HG03135 (cell line): ENCODE results near the gene GIGYF1.
"Not testable (repeated sequence)": the region's sequence is repeated elsewhere in the genome, so short reads cannot be mapped to it uniquely, and the experiment has no call there.

Experiments
- ATAC-seq: cut with Tn5 transposase; IDR thresholded peaks from one replicate; pipeline ENCODE4 v1.9.1; 2021; ENCODE audit warnings: mild to moderate bottlenecking, moderate library complexity; ENCODE audit not compliant: unreplicated experiment

Gene GIGYF1

GRCh38 chr7:100673302-100673941 is 20.6 kb downstream of the GIGYF1 start, which contains the start of gene GNB2:
Gene GNB2 (plus strand): TSS chr7:100673740. CDS start chr7:100676266, 2,526 bp downstream.
- peak; percentile 50 for ATAC-seq

DNA sequence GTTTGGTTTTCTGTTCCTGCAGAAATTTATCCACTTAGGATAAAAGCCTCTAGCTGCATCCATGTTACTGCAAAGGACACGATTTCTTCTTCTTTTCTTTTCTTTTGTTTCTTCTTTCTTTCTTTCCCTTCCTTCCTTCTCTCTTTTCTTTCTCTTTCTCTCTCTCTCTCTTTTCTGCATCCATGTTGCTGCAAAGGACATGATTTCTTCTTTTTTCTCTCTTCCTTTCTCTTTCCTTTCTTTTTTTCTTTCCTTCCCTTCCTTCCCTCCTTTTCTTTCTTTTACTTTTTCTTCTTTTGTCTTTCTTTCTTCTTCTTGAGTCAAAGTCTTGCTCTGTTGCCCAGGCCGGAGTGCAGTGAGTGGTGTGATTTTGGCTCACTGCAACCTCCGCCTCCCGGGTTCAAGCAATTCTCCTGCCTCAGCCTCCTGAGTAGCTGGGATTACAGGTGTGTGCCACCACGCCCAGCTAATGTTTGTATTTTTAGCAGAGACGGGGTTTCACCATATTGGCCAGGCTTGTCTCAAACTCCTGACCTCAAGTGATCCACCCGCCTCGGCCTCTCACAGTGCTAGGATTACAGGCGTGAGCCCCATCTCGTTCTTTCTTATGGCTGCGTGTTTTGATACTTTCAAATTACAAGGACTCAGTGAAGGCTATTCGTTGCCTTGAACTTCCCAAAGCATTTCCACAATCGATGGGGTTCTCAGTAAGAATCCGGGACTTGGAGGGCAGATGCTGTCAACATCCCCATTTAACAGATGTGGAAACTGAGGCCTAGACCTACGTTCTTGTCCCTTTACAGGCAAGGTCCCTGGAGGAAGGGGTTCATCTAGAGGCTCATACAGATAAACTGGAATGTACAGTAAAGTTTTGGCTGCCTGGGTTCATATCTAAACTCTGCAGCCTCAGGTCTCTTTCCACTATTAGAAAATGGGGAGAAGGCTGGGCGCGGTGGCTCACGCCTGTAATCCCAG is 22.4 kb downstream of the GIGYF1 start:
- no peak for ATAC-seq

DNA sequence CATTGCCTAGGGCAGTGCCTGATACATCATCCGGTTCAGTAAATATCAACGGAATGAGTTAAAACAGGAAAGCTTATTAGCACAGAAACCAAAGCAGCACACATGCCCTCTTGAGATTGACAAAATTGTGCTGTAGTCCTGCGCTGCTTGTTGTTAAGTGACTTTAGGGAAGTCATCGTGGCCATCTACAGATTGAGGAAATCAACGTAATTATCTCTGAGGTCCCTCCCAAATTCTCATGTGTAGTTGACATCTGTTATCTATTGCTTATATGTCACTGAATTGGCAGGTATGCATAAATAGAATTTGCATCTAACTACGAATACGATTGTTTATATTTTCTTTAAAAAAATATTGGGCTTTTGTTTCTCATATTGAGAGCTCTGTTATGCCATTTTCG is 24.0 kb downstream of the GIGYF1 start:
- ATAC-seq = no peak

- not testable (repeated sequence) for ATAC-seq
Measured at GRCh38 chr7:100669106-100669505, 24.9 kb downstream of the GIGYF1 start.

DNA sequence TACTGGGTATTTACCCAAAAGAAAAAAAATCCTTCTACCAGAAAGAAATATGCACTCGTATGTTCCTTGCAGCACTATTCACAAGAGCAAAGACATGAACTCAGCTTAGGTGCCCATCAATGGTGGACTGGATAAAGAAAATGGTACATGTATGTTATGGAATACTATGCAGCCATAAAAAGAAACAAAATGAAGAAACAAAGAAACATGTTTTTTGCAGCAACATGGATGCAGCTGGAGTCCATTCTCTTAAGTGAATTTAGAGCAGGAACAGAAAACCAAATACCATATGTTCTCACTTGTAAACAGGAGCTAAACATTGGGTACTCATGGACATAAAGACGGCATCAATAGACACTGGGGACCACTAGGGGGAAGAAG is 26.0 kb downstream of the GIGYF1 start:
- ATAC-seq = no peak

GRCh38 chr7:100667331-100668068 is 26.6 kb downstream of the GIGYF1 start:
- ATAC-seq = no peak

DNA sequence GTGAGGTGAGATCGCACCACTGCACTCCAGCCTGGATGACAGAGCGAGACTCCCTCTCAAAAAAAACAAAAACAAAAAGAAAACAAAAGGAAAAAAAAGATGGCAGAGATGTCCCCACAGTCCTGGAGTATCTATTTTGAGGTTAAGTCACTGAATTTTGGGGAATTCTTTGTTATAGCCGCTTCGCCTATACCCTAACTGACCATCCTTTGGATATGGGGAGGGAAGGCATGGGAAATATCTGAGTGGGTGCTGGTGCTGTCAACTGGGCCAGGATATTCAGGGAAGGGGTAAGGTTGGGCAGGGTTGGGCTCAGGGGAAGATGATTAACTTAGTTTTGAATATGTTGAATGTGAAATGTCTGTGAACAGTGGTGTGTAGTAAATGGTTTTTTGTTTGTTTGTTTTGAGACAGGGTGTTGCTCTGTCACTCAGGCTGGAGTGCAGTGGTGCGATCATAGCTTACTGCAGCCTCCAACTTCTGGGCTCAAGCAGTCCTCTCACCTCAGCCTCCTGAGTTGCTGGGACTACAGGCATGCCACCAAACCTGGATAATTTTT is 28.8 kb downstream of the GIGYF1 start:
- ATAC-seq = no peak

- ATAC-seq = not testable (repeated sequence)
Measured at GRCh38 chr7:100662194-100662776, 31.8 kb downstream of the GIGYF1 start.

GRCh38 chr7:100655908-100656674 is 38.0 kb downstream of the GIGYF1 start, which contains the start of gene ACTL6B:
Gene ACTL6B (minus strand): TSS chr7:100656448. CDS start chr7:100656354, 94 bp downstream.
- no peak for ATAC-seq

- ATAC-seq = no peak
Measured at GRCh38 chr7:100654908-100655831, 38.9 kb downstream of the GIGYF1 start.

DNA sequence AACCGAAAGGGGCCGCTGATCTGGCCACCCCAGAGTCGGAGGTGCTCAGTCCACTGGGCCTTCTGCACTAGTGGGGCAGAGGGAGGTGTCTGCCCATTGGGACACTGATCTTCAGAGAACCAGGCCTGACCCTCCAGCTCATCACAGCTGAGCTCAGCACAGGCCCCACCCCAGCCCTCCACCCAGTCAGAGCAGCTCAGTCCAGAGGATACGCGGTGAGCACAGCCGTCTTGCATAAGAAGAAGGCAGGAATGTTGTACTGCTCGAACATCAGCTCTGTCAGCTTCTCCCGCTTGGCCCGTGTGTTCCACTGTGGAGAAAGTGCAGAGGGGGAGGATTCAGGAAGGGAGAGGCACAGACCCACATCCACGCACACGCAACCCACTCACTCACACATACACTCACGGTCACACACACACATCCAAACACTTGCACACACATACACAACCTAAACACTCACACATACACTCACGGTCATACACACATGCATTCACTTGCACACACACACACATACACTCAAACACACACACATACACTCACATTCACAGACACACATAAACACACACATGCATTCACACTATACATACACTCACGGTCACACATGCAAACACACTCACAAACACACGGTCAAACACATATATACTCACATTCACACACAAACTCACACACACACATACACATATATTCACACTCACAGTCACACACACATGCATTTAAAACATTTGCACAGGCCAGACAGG is 44.1 kb downstream of the GIGYF1 start:
- no peak for ATAC-seq

DNA sequence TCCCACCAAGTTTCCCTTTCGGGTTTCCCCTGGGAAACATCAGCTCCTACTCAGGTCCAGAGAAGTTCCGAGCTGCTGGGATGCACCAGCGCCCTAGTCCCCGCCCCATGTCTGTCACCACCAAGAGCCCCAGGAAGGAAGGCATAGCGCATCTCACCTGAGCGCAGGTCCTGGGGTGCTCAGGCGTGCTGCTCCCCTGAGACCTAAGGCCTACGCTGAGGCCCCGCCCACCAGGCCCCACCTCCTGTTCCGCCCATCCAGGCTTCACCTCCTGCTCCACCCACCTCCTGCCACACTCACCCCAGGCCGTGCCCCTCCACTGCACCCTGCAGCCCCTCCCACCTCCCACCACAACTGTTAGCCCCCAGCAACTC is 51.5 kb downstream of the GIGYF1 start:
- no peak for ATAC-seq

DNA sequence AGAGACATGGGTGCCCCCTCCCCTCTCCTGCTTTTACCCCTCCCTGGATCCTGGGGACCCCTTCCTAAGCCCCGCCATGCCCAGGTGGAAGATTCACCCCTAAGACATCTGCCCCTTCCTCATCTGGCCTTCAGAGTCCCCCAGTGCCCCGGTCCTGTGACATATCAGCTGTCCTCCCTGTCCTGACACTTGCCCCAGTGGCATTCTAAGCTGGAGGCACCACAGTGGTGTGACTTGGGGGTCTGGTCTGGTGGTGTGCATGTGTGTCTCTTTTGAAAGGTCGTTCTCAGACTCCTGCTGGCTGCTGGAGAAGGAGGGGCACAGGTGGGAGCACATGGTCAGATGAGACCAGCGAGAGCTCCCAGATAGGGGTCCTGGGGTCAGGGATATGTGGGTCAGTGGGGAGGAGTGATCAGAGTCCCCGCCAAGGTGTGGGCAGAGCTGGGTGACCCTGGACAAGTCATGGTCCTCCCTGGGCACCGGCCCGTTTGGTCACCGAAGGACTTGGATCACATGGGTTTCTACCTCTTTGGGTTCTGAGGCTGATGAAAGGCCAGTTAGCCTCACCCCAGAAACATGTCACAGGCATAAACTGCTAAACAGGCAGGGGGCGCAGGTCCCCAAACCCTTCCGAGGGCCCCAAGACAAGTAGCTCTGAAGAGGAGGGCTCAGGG is 52.1 kb downstream of the GIGYF1 start:
- no peak for ATAC-seq

GRCh38 chr7:100641463-100641859 is 52.6 kb downstream of the GIGYF1 start, which contains the start of gene TFR2:
Gene TFR2 (minus strand): TSS chr7:100641552. CDS start chr7:100641509, 43 bp downstream.
- no peak for ATAC-seq

GRCh38 chr7:100640517-100641440 is 53.3 kb downstream of the GIGYF1 start:
- ATAC-seq = no peak

DNA sequence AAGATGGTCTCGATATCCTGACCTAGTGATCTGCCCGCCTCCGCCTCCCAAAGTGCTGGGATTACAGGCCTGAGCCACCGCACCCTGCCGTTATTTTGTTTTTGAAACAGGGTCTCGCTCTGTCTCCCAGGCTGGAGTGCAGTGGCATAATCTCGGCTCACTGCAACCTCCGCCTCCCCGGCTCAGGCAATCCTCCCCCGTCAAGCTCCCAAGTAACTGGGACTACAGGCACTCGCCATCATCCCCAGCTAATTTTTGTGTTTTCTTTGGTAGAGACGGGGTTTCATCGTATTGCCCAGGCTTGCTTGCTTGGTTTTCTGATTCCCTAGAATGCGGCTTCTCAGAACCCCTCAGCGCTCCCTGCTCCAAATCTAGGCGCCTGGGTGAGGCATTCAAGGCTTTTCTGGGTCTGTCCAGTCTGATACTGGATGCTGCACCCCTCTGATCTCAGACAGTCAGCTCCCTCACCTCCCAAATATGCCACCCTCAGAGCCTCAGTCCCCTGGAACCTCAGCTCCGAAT is 54.0 kb downstream of the GIGYF1 start:
- no peak for ATAC-seq
